ENCODE measurements around the gene USH2A. TPM values are rescaled to one million over a fixed set of nuclear protein-coding genes. Genes with fewer than 3 reads are reported as not detected.

USH2A gene
- total RNA-seq, 1 donor from 2014 or later: not detected

- DNase-seq (no peak), ATAC-seq (no peak)
- Histone ChIP-seq H3K4me1 (no peaks in the 10 kb centered on the region), H3K36me3 (no peaks in the 10 kb centered on the region), H3K4me3 (no peak overlapping the region), H3K27me3 (ENCODE audit: low read depth) (no peaks in the 10 kb centered on the region), H3K27ac (no peak overlapping the region), H3K9me3 (no peaks in the 10 kb centered on the region)
- no peak for TF ChIP-seq CTCF (IDR thresholded peaks at IDR 0.05)
- intact Hi-C loops (cut with DNase I): no loop called here
These were observed 692.6 kb downstream of the USH2A start for GRCh38 chr1:215730600-215730999.

DNA sequence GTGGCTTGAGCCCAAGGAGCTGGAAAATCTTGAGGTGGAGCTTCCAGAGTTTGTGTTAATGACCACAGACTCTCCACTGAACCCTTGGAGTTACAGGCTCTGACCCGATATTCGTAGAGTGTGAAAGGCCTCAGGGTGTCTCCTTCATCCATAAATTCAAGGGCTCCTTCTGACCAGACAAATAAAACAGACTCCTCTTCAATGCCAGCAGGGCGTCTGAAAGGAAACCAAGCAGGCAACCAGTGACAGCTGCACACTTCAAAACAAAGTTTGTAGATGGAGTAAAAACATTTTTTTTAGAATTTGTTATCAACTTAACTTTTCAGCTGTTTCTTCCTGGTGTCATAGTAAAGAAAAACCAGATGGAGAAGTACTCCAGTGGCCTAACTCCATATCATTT, 695.1 kb downstream of the USH2A start:
- no peak overlapping the region for H3K27ac ChIP-seq
- no peak for ATAC-seq
- H3K4me3 ChIP-seq: no peak overlapping the region
- no peak for DNase-seq
- TF ChIP-seq CTCF (IDR thresholded peaks at IDR 0.05): no peak
- H3K27me3 ChIP-seq (ENCODE audit: low read depth): no peaks in the 10 kb centered on the region
- intact Hi-C loops (cut with DNase I): no loop called here
- no peaks in the 10 kb centered on the region for H3K36me3 ChIP-seq
- H3K4me1 ChIP-seq: no peaks in the 10 kb centered on the region
- H3K9me3 ChIP-seq: no peaks in the 10 kb centered on the region

GRCh38 chr1:215720126-215720525, 703.1 kb downstream of the USH2A start:
- Histone ChIP-seq H3K27ac (no peak overlapping the region), H3K4me1 (no peaks in the 10 kb centered on the region), H3K27me3 (ENCODE audit: low read depth) (no peaks in the 10 kb centered on the region), H3K4me3 (no peak overlapping the region), H3K9me3 (no peaks in the 10 kb centered on the region), H3K36me3 (no peaks in the 10 kb centered on the region)
- no peak for TF ChIP-seq CTCF (IDR thresholded peaks at IDR 0.05)
- intact Hi-C loops (cut with DNase I): no loop called here
- ATAC-seq (no peak), DNase-seq (no peak)

- Histone ChIP-seq H3K27me3 (ENCODE audit: low read depth) (no peaks in the 10 kb centered on the region), H3K36me3 (no peaks in the 10 kb centered on the region), H3K4me3 (no peak overlapping the region), H3K9me3 (no peaks in the 10 kb centered on the region), H3K27ac (no peak overlapping the region), H3K4me1 (no peaks in the 10 kb centered on the region)
- no peak for ATAC-seq
- no peak for DNase-seq
- intact Hi-C loops (cut with DNase I): no loop called here
- no peak for TF ChIP-seq CTCF (IDR thresholded peaks at IDR 0.05)
These were observed 703.7 kb downstream of the USH2A start for GRCh38 chr1:215719552-215719951.

GRCh38 chr1:215718575-215719287, 704.5 kb downstream of the USH2A start:
- H3K4me3 ChIP-seq: no peak overlapping the region
- no peak for DNase-seq
- H3K27ac ChIP-seq: no peak overlapping the region
- no peaks in the 10 kb centered on the region for H3K9me3 ChIP-seq
- H3K36me3 ChIP-seq: no peaks in the 10 kb centered on the region
- no peaks in the 10 kb centered on the region for H3K27me3 ChIP-seq (ENCODE audit: low read depth)
- intact Hi-C loops (cut with DNase I): no loop called here
- TF ChIP-seq CTCF (IDR thresholded peaks at IDR 0.05): no peak
- ATAC-seq: no peak
- no peaks in the 10 kb centered on the region for H3K4me1 ChIP-seq

Measured in lower lobe of right lung (tissue), 2 donors.